Glomerular endothelial cell (primary cell): Measurements from ENCODE around the gene PICK1. TPM values are rescaled to one million over a fixed set of nuclear protein-coding genes. Genes with fewer than 3 reads are reported as not detected.

ENCODE experiments used
- DNase-seq: peaks from one replicate; pipeline ENCODE4 v3.0.0-alpha.2; 2011; ENCODE audit warnings: low read depth, low spot score; ENCODE audit errors: extremely low read depth
- total RNA-seq: library from RNA; depleted of rRNA; stranded (reverse); fragments of >200 nt; gene quantifications from 2 replicates; pipeline ENCODE4 v1.2.3, GENCODE V29; 2015

Gene PICK1
- total RNA-seq = 8.9 and 12.8 TPM in 2 replicates

GRCh38 chr22:38056969-38057891 lies at the start of gene PICK1:
TSS of gene PICK1 (plus strand) at chr22:38057404. CDS start at chr22:38057810, 406 bp downstream.
- DNase-seq = no peak

- DNase-seq = no peak
These were observed 48.0 kb upstream of the PICK1 start for GRCh38 chr22:38009000-38009806.

GRCh38 chr22:38012604-38013072 lies 44.6 kb upstream of the PICK1 start:
- no peak for DNase-seq

GRCh38 chr22:38014083-38014482 lies 43.1 kb upstream of the PICK1 start:
- DNase-seq = no peak

- DNase-seq = no peak
These were observed 40.7 kb upstream of the PICK1 start for GRCh38 chr22:38016182-38017151.

GRCh38 chr22:38017272-38017920 lies 39.8 kb upstream of the PICK1 start:
- no peak for DNase-seq

GRCh38 chr22:38017939-38018885 lies 39.0 kb upstream of the PICK1 start:
- DNase-seq = no peak

GRCh38 chr22:38018938-38019827 lies 38.0 kb upstream of the PICK1 start:
- no peak for DNase-seq

- DNase-seq = no peak
These were observed 36.0 kb upstream of the PICK1 start for GRCh38 chr22:38021206-38021605.

GRCh38 chr22:38023045-38023444 lies 34.2 kb upstream of the PICK1 start:
- no peak for DNase-seq

GRCh38 chr22:38025514-38025913 lies 31.7 kb upstream of the PICK1 start:
- no peak for DNase-seq

- no peak for DNase-seq
These were observed 30.8 kb upstream of the PICK1 start for GRCh38 chr22:38026130-38027111.

- no peak for DNase-seq
These were observed 29.7 kb upstream of the PICK1 start for GRCh38 chr22:38027487-38027886.

- DNase-seq = no peak
These were observed 28.7 kb upstream of the PICK1 start for GRCh38 chr22:38028344-38029130.

GRCh38 chr22:38029370-38029769 lies 27.8 kb upstream of the PICK1 start:
- DNase-seq = no peak

GRCh38 chr22:38029901-38030300 lies 27.3 kb upstream of the PICK1 start:
- no peak for DNase-seq
